ENCODE data around the gene C11orf42.
"Not testable (repeated sequence)": the region's sequence is repeated elsewhere in the genome, so short reads cannot be mapped to it uniquely, and the experiment has no call there.

C11orf42 gene

GRCh38 chr11:6224421-6224820 is 19.1 kb downstream of the C11orf42 start:
- no peak for DNase-seq

DNA sequence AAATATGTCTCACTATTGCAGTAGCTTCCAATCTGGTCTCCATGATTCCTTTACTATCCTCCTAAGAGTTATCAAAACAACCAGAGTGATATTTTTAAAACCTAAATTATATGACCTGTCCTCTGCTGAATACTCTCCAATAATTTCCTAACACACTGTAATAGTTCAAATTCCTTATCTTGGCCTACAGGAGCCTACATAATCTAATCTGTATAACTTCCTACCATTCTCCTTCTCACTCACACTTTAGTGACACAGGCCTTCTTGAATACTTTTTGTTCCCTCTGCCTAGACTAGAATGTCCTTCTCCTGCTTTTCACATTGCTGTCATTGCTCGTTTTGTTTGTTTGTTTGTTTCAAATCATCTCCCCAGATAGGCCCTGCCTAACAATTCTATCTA is 19.7 kb downstream of the C11orf42 start:
- no peak for DNase-seq

- no peak for DNase-seq
Observed at GRCh38 chr11:6225896-6226295, 20.5 kb downstream of the C11orf42 start.

- no peak for DNase-seq
Observed at GRCh38 chr11:6228520-6228919, 23.2 kb downstream of the C11orf42 start.

DNA sequence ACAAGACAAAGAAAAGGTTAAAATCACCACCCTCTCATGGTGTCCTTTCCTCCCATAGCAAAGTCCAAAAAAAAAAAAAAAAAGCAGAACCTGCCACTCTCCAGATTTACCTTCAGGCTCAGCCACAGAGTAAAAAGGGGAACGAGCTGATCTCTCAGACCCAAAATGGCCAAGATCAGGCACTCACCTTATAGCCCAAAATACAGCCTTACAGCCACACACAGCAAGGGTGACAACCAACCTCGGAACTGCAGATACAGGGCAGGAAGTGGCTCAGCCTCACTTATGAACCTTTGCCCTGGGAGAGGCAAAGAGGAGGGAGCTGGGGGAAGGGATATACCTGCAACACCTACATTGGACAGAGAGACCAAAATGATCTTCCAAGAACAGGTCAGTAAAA is 24.6 kb downstream of the C11orf42 start:
- no peak for DNase-seq

GRCh38 chr11:6232899-6233298 is 27.5 kb downstream of the C11orf42 start:
- no peak for DNase-seq

DNA sequence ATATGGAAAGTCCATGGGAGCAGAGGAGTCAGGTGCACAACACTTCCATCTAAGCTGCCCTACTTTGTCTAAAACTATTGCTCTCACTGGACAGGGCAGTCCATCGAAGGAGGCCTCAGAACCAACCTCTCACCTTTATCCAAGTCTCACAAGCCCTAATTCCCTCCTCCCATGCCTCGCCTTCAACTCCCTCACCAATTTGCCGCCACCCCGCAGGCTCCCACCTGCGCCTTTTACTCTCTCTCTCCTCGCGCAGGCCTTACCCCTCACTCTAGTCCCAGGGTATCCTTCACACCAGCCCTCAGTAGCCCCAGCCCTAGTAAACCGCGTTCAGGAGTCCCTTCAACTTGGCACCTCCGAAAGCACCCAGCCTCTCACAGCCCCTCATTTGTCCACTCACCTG is 28.6 kb downstream of the C11orf42 start:
- no peak for DNase-seq

DNA sequence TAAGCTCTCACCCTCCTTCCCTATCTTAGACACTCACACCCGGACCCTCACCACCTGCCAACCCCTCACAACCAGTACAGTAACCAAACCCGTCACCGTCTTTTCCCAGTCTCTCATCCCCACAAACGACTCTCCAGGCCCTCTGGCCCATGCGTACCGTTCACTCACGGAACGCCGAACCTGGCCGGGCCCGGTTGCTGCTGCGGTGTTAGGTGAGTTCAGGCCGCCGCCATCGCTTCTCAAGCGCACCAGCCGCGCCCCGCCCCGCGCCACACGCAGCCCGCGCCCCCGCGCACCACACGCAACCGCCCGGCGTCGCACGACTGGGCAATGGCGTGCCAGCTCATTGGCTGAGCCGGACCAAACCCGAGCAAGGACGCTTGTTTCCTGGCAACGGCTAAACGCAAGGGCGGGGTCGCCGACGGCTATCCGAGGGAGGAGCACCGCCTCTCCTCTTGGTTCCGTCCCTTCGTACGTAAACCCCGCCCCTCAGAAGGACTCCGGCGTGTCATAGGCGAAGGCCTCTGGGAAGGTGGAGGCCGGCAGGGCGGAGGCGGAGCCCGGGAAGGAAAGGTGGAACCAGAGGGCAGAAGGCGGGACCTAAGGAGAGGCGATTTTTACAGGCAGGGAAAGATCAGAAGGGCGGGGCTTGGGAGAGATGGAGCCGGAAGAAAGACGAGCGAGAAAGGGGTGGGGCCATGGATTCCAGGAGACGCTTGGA is 29.2 kb downstream of the C11orf42 start, which contains the start of gene FHIP1B:
Gene FHIP1B, minus strand, starts transcription at position 250 of the 721 bp plus-strand sequence. CDS start 10,120 bp downstream, outside the sequence.
- DNase-seq, result peak; percentile 91 to 100

GRCh38 chr11:6237266-6237665 is 31.9 kb downstream of the C11orf42 start:
- no peak for DNase-seq

GRCh38 chr11:6237761-6238302 is 32.5 kb downstream of the C11orf42 start:
- no peak for DNase-seq

DNA sequence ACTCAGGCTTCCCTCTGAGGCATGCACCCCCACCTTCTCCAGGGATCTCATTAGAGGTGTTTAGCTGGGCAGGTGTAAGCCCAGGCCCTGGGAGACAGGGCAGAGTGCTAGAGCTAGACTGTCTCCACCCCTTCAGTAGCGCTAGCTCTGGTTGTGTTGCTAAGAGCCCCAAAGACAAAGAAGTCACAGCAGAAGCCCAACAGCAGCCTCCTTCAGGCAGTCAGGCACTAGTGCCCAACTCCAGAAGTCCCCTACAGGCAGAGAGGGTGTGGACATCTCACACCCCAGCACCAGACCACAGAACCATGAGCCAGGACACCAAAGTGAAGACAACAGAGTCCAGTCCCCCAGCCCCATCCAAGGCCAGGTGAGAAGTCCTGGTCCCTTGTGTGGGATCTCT is 33.5 kb downstream of the C11orf42 start, which contains the start of gene CNGA4:
Gene CNGA4, plus strand, starts transcription at position 188 of the 400 bp plus-strand sequence. Its CDS starts 118 bp downstream, at position 306.
- no peak for DNase-seq

GRCh38 chr11:6240139-6240538 is 34.8 kb downstream of the C11orf42 start:
- DNase-seq, result no peak

DNA sequence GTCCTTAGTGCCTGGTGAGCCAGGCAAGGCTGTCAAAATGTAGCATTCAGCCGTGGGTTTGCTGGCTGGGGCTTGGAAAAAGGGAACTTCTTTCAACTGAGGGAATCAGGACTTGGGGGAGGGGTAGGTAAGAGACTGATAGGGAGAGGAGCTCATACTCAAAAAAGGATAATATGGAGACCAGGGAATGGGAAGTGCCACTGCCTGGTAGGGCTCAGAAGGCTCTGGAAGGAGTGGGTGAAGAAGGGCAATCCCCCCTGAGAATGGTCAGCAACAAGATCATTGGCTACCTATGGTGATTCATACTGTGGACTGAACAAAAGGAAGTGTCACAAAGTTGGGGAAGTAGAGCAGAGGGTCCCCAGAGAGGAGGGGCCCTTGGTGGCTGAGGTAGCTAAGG is 35.4 kb downstream of the C11orf42 start:
- no peak for DNase-seq

GRCh38 chr11:6241316-6241715 is 36.0 kb downstream of the C11orf42 start:
- no peak for DNase-seq

DNA sequence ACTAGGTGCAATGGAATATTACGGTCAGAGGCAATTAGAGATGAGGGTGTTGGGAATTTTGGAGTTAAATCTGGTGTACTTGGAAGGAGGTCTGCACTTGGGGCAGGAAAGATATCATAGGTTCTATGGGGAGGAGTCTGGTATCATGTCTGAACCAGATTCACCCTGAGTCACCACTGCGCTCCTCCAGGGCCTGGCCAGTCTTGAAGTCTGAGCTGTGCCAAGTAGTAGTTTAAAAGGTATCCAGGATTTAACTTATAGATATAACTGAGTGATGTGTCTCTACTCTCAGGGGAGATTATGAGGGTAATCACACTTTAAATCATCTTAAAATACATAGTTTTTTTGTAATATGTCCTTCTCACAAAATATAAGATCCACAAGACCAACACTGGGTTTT is 40.2 kb downstream of the C11orf42 start:
- DNase-seq, result no peak

- DNase-seq, result no peak
Observed at GRCh38 chr11:6248248-6248647, 42.9 kb downstream of the C11orf42 start.

GRCh38 chr11:6248897-6249296 is 43.5 kb downstream of the C11orf42 start:
- DNase-seq, result not testable (repeated sequence)

DNA sequence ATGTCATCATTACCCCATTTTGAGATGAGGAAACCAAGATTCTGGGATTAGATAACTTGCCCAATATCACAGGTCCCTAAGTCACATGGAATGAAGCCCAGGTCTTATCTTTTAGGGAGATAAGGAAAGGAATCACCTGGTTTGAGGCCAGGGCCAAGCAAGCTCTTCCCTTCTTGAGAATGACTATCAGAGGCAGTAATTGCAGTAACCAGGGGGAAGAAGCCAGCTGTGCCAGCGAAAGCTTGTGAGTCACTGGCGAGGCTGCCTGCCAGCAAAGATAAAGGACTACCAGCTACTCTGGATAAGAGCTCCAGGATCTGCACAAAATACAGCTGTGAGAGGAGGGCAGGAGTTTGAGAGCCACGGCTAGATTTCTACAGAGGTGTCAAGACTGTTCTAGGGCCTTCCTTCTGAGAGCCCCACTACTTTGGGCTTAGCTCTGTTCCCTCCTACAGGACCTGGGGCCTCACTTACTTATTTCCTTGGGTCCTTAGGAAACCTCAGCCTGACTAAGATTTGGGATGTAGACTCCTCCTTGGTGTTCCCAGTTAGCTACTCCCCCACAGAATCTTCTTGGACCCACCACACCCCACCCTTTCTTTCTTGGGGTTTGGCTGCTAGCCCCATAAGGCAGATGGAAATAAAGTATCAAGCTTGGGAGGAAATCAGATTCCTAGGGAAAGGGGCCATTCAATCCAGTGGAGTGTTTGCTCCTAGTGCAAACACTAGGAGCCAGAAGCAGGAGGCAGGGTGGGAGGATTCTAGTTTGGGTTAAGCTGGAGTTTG is 44.6 kb downstream of the C11orf42 start:
- no peak for DNase-seq

GRCh38 chr11:6251120-6251733 is 45.9 kb downstream of the C11orf42 start:
- DNase-seq, result no peak

DNA sequence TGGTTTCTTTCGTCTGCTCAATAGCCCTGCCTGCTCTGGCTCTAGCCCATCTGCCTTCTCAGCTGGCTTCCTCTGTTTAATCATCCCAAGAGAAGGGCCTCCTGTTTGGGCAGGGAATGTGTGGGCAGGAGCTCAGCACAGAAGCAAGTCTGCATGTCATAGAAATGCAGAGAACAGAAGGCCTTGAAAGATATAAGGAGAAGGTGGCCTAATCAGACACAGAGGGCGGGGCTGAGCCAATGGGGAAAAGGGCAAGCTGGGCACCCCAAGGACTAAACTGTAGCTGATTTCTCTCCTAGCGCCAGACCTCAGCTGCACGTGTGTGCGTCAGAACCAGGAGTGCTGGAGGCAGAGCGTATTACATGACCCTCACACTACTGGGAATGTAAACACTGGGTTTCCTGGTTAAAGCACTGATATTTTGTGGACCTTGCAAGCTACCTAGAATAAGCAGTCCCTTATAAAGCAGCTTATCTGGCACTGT is 46.7 kb downstream of the C11orf42 start:
- DNase-seq, result no peak

DNA sequence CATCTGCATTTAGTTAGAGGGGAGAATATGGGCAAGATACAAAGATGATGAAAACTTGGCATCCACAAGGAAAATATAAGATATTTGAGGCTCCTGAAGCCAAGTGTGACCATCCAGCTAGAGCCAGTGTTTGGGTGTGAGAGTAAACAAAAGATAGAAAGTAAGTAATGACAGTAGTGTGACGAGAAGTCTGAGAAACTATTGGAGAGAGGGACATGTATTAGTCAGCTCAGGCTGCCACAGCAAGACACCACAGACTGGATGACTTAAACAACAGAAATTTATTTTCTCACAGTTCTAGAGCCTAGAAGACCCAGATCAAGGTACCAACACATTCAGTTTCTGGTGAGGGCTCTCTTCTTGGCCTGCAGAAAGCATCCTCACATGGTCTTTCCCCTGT is 47.8 kb downstream of the C11orf42 start:
- DNase-seq, result no peak

- DNase-seq, result no peak
Observed at GRCh38 chr11:6258141-6258540, 52.8 kb downstream of the C11orf42 start.

DNA sequence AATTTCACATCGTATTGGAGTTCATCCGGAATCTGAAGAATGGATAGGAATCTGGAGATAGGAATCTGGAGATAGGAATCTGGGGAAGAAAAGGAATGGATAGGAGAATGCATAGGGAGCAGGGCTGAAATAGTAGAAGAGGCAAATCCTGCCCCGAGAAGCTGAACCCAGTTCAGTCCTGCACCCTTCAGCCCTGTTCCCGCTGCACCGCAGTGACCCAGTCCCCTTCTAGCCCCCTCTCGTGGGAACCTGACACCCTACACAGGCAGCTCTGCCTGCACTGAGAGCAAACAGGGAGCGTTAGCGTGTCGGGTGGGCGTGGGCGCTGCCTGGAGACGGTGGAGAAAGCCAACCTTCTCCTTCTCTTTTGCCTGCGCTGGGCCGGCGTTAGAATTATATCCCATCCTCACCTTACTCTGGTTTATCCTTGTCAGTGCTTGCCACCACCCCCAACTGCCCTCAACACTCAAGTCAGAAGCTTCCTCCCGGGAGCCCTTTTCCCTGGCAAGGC is 53.3 kb downstream of the C11orf42 start:
- no peak for DNase-seq

Data from bone marrow (tissue), 2 donors.